GM12891 (cell line): ENCODE measurements around the gene C16orf87.

Experiments used
- POLR2AphosphoS5 ChIP-seq: IDR thresholded peaks from 2 replicates; pipeline ENCODE4 v1.6.1; 2011; ENCODE audit warnings: low read depth, low read length, control low read depth
- TAF1 ChIP-seq: IDR thresholded peaks from 2 replicates; pipeline ENCODE4 v1.6.1; 2011; ENCODE audit warnings: low read depth, low read length, control low read depth

- TF ChIP-seq TAF1 = no peak
- TF ChIP-seq POLR2AphosphoS5 = no peak
These were observed 9.0 kb upstream of the C16orf87 start for GRCh38 chr16:46839986-46840443.
